ENCODE results near the gene MTHFD2L.

- no peak for TF ChIP-seq CTCF (IDR thresholded peaks at IDR 0.05)
- no peak for TF ChIP-seq POLR2A (IDR thresholded peaks at IDR 0.05)
- TF ChIP-seq EP300 (IDR thresholded peaks at IDR 0.05), result no peak
Measured at GRCh38 chr4:74190332-74190731, 32.4 kb downstream of the MTHFD2L start.
